ENCODE data around the gene TRAPPC10. TPM values are rescaled to one million over a fixed set of nuclear protein-coding genes. Genes with fewer than 3 reads are reported as not detected.
A peak's percentile ranks its signal among the peaks of the same experiment; 100 is the strongest.

Gene TRAPPC10
- total and polyA plus RNA-seq, 4 donors = 7.7 to 43.5 (median 29.7) TPM

- Histone ChIP-seq H3K27ac (ENCODE audit: low read depth in 1 of 2, low read length in 1 of 2) (no peak overlapping the region), H3K9ac (ENCODE audit: insufficient read depth in 1 of 2, low read length in 2 of 2) (no peak overlapping the region), H3K9me3 (ENCODE audit: control insufficient read depth in 4 of 4, insufficient read depth in 3 of 4, low read length in 3 of 4) (no peaks in the 10 kb centered on the region), H3K4me1 (ENCODE audit: control insufficient read depth in 5 of 5, insufficient read depth in 5 of 5, low read length in 5 of 5) (peaks cover 0 to 10% (median 7%) of the 10 kb centered on the region in 5 donors), H3K36me3 (ENCODE audit: control insufficient read depth in 4 of 4, insufficient read depth in 4 of 4, low read length in 4 of 4) (peaks cover 2 to 32% (median 13%) of the 10 kb centered on the region in 4 donors), H3K27me3 (ENCODE audit: control insufficient read depth in 3 of 3, insufficient read depth in 3 of 3, low read length in 2 of 3) (peaks cover 0 to 6% (median 0%) of the 10 kb centered on the region in 3 donors), H3K4me3 (no peak overlapping the region)
- ATAC-seq (ENCODE audit: insufficient read depth, low FRiP score) (no peak), DNase-seq (peak in 2 of 3 donors; percentile 23 to 34)
- WGBS, 2 donors = 90 to 91% methylated on average over 31 of the region's 31 CpGs
- TF ChIP-seq, protein P1, sequence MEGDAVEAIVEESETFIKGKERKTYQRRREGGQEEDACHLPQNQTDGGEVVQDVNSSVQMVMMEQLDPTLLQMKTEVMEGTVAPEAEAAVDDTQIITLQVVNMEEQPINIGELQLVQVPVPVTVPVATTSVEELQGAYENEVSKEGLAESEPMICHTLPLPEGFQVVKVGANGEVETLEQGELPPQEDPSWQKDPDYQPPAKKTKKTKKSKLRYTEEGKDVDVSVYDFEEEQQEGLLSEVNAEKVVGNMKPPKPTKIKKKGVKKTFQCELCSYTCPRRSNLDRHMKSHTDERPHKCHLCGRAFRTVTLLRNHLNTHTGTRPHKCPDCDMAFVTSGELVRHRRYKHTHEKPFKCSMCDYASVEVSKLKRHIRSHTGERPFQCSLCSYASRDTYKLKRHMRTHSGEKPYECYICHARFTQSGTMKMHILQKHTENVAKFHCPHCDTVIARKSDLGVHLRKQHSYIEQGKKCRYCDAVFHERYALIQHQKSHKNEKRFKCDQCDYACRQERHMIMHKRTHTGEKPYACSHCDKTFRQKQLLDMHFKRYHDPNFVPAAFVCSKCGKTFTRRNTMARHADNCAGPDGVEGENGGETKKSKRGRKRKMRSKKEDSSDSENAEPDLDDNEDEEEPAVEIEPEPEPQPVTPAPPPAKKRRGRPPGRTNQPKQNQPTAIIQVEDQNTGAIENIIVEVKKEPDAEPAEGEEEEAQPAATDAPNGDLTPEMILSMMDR (IDR thresholded peaks at IDR 0.05; ENCODE audit: control extremely low read depth, extremely low read depth) = no peak
Observed at GRCh38 chr21:43984905-43985689, 27.0 kb upstream of the TRAPPC10 start.

GRCh38 chr21:43985690-43986251, 26.3 kb upstream of the TRAPPC10 start:
- TF ChIP-seq, protein P1 (IDR thresholded peaks at IDR 0.05; ENCODE audit: control extremely low read depth, extremely low read depth) = no peak
- WGBS, 2 donors = 23 to 29% methylated on average over 22 of the region's 22 CpGs
- Histone ChIP-seq H3K9me3 (ENCODE audit: control insufficient read depth in 4 of 4, insufficient read depth in 3 of 4, low read length in 3 of 4) (no peaks in the 10 kb centered on the region), H3K4me1 (ENCODE audit: control insufficient read depth in 5 of 5, insufficient read depth in 5 of 5, low read length in 5 of 5) (peaks cover 0 to 10% (median 7%) of the 10 kb centered on the region in 5 donors), H3K36me3 (ENCODE audit: control insufficient read depth in 4 of 4, insufficient read depth in 4 of 4, low read length in 4 of 4) (peaks cover 0 to 28% (median 13%) of the 10 kb centered on the region in 4 donors), H3K27ac (ENCODE audit: low read depth in 1 of 2, low read length in 1 of 2) (no peak overlapping the region), H3K9ac (ENCODE audit: insufficient read depth in 1 of 2, low read length in 2 of 2) (peak overlapping the region in 1 of 2 donors; percentile 38), H3K27me3 (ENCODE audit: control insufficient read depth in 3 of 3, insufficient read depth in 3 of 3, low read length in 2 of 3) (peaks cover 0 to 6% (median 0%) of the 10 kb centered on the region in 3 donors), H3K4me3 (no peak overlapping the region)
- DNase-seq (peak in 1 of 3 donors; percentile 25), ATAC-seq (ENCODE audit: insufficient read depth, low FRiP score) (no peak)

DNA sequence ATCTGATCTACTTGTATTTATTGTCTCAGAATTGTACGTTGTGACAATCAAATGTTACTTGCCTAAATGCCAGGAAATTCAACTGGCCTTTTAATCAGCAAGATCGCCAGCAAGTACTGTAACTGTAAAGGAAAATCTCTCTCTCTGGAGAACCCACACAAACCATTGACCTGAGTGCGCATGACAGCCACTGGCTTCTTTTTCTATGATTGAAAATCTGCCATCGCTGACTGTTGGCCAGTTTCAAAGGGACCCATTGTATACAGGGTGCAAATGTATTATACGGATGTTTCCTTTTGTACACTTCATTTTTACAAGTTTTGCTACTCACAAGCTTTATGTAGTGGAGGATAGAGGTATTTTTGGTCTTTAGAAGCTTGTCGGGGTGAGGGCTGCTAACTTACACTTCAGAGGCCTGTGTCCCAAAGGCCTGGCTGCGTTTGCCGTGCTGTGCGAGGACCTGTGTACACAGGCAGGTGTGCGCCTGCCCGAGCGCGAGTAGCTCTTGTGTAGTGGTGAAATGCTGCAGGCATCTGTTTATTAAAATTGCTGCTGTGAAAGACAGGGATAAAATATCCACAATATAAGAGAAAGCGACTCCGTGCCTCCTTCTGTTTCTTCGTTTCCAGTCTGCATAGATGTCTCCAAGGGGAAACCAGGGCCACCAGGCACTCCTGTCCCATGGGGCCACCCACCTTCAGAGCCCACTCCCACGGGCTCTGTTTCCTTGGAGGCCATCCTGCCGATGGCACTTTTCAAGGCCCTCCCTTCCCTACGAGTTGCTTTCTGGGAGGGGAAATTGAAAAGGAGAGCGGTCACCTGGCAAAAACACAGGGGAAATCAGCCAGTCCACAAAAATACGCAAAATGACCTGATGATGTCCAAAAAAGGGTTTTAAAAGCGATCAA, 25.3 kb upstream of the TRAPPC10 start:
- peaks cover 0 to 10% (median 7%) of the 10 kb centered on the region in 5 donors for H3K4me1 ChIP-seq (ENCODE audit: control insufficient read depth in 5 of 5, insufficient read depth in 5 of 5, low read length in 5 of 5)
- peaks cover 0 to 6% (median 0%) of the 10 kb centered on the region in 3 donors for H3K27me3 ChIP-seq (ENCODE audit: control insufficient read depth in 3 of 3, insufficient read depth in 3 of 3, low read length in 2 of 3)
- no peak overlapping the region for H3K4me3 ChIP-seq
- ATAC-seq (ENCODE audit: insufficient read depth, low FRiP score) (no peak), DNase-seq (no peak)
- TF ChIP-seq, protein P1 (IDR thresholded peaks at IDR 0.05; ENCODE audit: control extremely low read depth, extremely low read depth) = no peak
- no peak overlapping the region for H3K27ac ChIP-seq (ENCODE audit: low read depth in 1 of 2, low read length in 1 of 2)
- WGBS, 2 donors = 73 to 85% methylated on average over 22 of the region's 22 CpGs
- no peaks in the 10 kb centered on the region for H3K9me3 ChIP-seq (ENCODE audit: control insufficient read depth in 4 of 4, insufficient read depth in 3 of 4, low read length in 3 of 4)
- H3K9ac ChIP-seq (ENCODE audit: insufficient read depth in 1 of 2, low read length in 2 of 2) = no peak overlapping the region
- H3K36me3 ChIP-seq (ENCODE audit: control insufficient read depth in 4 of 4, insufficient read depth in 4 of 4, low read length in 4 of 4) = peaks cover 0 to 18% (median 9%) of the 10 kb centered on the region in 4 donors
